ENCODE results near the gene ZBTB3. TPM values are rescaled to one million over a fixed set of nuclear protein-coding genes. Genes with fewer than 3 reads are reported as not detected.

Gene ZBTB3
- total and polyA plus RNA-seq, 2 of the 13 experiments (the other 11 are each of a cell fraction or from before 2014, with no cell fraction given) = 3.4 to 5.2 TPM

DNA sequence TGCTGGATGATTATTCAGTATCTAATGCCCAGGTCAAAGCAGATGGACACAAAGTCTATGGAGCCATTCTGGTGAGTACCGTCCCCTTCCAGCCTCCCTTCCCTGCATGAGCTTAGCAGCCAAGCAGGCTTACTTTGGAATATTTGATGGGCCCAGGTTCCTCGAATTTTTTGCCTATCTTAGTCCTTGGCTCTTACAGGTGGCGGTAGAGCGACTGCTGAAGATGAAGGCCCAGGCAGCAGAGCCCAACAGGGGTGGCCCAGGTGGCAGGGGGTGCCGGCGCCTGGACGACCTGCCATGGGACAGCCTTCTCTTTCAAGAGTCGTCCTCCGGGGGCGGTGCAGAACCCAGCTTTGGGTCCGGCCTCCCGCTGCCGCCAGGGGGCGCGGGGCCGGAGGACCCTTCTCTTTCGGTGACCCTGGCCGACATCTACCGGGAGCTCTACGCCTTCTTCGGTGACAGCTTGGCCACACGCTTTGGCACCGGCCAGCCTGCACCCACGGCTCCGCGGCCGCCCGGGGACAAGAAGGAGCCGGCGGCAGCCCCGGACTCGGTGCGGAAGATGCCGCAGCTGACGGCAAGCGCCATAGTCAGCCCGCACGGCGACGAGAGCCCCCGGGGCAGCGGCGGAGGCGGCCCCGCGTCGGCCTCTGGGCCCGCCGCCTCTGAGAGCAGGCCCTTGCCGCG, 32.5 kb upstream of the ZBTB3 start (continued):
- TF ChIP-seq, protein P1, sequence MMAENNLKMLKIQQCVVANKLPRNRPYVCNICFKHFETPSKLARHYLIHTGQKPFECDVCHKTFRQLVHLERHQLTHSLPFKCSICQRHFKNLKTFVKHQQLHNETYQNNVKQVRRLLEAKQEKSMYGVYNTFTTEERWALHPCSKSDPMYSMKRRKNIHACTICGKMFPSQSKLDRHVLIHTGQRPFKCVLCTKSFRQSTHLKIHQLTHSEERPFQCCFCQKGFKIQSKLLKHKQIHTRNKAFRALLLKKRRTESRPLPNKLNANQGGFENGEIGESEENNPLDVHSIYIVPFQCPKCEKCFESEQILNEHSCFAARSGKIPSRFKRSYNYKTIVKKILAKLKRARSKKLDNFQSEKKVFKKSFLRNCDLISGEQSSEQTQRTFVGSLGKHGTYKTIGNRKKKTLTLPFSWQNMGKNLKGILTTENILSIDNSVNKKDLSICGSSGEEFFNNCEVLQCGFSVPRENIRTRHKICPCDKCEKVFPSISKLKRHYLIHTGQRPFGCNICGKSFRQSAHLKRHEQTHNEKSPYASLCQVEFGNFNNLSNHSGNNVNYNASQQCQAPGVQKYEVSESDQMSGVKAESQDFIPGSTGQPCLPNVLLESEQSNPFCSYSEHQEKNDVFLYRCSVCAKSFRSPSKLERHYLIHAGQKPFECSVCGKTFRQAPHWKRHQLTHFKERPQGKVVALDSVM (CRISPR knock-in tag; IDR thresholded peaks at IDR 0.05) = peak; percentile 64; the same call in 1 of the 2 replicates
- TF ChIP-seq YEATS2 (CRISPR knock-in tag; IDR thresholded peaks at IDR 0.05; ENCODE audit: borderline replicate concordance) = no peak
- no peak for TF ChIP-seq ETV6 (CRISPR knock-in tag; conservative IDR thresholded peaks at IDR 0.05)
- no peak for TF ChIP-seq ZNF749 (CRISPR knock-in tag; IDR thresholded peaks at IDR 0.05; ENCODE audit: borderline replicate concordance)
- no peak for TF ChIP-seq FOXK1 (CRISPR knock-in tag; IDR thresholded peaks at IDR 0.05; ENCODE audit: borderline replicate concordance, low read depth)
- no peak for TF ChIP-seq ZNF879 (CRISPR knock-in tag; IDR thresholded peaks at IDR 0.05)
- no peak for TF ChIP-seq AKAP8 (CRISPR knock-in tag; IDR thresholded peaks at IDR 0.05)
- TF ChIP-seq, protein P2, sequence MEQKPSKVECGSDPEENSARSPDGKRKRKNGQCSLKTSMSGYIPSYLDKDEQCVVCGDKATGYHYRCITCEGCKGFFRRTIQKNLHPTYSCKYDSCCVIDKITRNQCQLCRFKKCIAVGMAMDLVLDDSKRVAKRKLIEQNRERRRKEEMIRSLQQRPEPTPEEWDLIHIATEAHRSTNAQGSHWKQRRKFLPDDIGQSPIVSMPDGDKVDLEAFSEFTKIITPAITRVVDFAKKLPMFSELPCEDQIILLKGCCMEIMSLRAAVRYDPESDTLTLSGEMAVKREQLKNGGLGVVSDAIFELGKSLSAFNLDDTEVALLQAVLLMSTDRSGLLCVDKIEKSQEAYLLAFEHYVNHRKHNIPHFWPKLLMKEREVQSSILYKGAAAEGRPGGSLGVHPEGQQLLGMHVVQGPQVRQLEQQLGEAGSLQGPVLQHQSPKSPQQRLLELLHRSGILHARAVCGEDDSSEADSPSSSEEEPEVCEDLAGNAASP (CRISPR knock-in tag; IDR thresholded peaks at IDR 0.05; ENCODE audit: borderline replicate concordance) = peak; percentile 67; the same call in 1 of the 2 replicates
- TF ChIP-seq ZEB1 (IDR thresholded peaks at IDR 0.05; ENCODE audit: insufficient replicate concordance, low read depth) = no peak
- 0 out of 2 replicates have a peak, but pooled peaks have one; percentile 24 for TF ChIP-seq PPARG (CRISPR knock-in tag; conservative IDR thresholded peaks at IDR 0.05)
- TF ChIP-seq PTBP1 (IDR thresholded peaks at IDR 0.05; ENCODE audit: low read depth, low read length, poor library complexity, severe bottlenecking) = peak; percentile 52
- TF ChIP-seq XBP1 (CRISPR knock-in tag; IDR thresholded peaks at IDR 0.05) = 0 out of 2 replicates have a peak, but pooled peaks have one; percentile 15
- TF ChIP-seq, protein P3, sequence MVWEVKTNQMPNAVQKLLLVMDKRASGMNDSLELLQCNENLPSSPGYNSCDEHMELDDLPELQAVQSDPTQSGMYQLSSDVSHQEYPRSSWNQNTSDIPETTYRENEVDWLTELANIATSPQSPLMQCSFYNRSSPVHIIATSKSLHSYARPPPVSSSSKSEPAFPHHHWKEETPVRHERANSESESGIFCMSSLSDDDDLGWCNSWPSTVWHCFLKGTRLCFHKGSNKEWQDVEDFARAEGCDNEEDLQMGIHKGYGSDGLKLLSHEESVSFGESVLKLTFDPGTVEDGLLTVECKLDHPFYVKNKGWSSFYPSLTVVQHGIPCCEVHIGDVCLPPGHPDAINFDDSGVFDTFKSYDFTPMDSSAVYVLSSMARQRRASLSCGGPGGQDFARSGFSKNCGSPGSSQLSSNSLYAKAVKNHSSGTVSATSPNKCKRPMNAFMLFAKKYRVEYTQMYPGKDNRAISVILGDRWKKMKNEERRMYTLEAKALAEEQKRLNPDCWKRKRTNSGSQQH (CRISPR knock-in tag; IDR thresholded peaks at IDR 0.05; ENCODE audit: low read depth) = peak; percentile 64; the same call in 1 of the 2 replicates
- TF ChIP-seq KLF12 (CRISPR knock-in tag; IDR thresholded peaks at IDR 0.05; ENCODE audit: borderline replicate concordance) = peak; percentile 51; the same call in 1 of the 2 replicates
- TF ChIP-seq, protein P4, sequence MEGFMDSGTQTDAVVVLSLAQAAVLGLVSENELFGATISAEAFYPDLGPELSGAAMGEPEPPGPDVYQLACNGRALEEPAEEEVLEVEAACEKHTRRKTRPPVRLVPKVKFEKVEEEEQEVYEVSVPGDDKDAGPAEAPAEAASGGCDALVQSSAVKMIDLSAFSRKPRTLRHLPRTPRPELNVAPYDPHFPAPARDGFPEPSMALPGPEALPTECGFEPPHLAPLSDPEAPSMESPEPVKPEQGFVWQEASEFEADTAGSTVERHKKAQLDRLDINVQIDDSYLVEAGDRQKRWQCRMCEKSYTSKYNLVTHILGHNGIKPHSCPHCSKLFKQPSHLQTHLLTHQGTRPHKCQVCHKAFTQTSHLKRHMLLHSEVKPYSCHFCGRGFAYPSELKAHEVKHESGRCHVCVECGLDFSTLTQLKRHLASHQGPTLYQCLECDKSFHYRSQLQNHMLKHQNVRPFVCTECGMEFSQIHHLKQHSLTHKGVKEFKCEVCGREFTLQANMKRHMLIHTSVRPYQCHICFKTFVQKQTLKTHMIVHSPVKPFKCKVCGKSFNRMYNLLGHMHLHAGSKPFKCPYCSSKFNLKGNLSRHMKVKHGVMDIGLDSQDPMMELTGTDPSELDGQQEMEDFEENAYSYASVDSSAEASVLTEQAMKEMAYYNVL (CRISPR knock-in tag; IDR thresholded peaks at IDR 0.05; ENCODE audit: borderline replicate concordance) = no peak
- peak; percentile 45; the same call in 1 of the 2 replicates for TF ChIP-seq BRD4 (CRISPR knock-in tag; IDR thresholded peaks at IDR 0.05)
- TF ChIP-seq, protein P5, sequence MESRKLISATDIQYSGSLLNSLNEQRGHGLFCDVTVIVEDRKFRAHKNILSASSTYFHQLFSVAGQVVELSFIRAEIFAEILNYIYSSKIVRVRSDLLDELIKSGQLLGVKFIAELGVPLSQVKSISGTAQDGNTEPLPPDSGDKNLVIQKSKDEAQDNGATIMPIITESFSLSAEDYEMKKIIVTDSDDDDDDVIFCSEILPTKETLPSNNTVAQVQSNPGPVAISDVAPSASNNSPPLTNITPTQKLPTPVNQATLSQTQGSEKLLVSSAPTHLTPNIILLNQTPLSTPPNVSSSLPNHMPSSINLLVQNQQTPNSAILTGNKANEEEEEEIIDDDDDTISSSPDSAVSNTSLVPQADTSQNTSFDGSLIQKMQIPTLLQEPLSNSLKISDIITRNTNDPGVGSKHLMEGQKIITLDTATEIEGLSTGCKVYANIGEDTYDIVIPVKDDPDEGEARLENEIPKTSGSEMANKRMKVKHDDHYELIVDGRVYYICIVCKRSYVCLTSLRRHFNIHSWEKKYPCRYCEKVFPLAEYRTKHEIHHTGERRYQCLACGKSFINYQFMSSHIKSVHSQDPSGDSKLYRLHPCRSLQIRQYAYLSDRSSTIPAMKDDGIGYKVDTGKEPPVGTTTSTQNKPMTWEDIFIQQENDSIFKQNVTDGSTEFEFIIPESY (CRISPR knock-in tag; IDR thresholded peaks at IDR 0.05) = peak; percentile 79
- TF ChIP-seq MED1 (CRISPR knock-in tag; IDR thresholded peaks at IDR 0.05) = peak; percentile 40
- TF ChIP-seq ZNF777 (CRISPR knock-in tag; IDR thresholded peaks at IDR 0.05) = peak; percentile 67; the same call in 1 of the 2 replicates
- TF ChIP-seq ZNF160 (CRISPR knock-in tag; IDR thresholded peaks at IDR 0.05) = 0 out of 2 replicates have a peak, but pooled peaks have one; percentile 9
- TF ChIP-seq ZNF562 (CRISPR knock-in tag; IDR thresholded peaks at IDR 0.05; ENCODE audit: borderline replicate concordance) = no peak
